Measurements from ENCODE around the gene SLC34A1.

The SLC34A1 gene

DNA sequence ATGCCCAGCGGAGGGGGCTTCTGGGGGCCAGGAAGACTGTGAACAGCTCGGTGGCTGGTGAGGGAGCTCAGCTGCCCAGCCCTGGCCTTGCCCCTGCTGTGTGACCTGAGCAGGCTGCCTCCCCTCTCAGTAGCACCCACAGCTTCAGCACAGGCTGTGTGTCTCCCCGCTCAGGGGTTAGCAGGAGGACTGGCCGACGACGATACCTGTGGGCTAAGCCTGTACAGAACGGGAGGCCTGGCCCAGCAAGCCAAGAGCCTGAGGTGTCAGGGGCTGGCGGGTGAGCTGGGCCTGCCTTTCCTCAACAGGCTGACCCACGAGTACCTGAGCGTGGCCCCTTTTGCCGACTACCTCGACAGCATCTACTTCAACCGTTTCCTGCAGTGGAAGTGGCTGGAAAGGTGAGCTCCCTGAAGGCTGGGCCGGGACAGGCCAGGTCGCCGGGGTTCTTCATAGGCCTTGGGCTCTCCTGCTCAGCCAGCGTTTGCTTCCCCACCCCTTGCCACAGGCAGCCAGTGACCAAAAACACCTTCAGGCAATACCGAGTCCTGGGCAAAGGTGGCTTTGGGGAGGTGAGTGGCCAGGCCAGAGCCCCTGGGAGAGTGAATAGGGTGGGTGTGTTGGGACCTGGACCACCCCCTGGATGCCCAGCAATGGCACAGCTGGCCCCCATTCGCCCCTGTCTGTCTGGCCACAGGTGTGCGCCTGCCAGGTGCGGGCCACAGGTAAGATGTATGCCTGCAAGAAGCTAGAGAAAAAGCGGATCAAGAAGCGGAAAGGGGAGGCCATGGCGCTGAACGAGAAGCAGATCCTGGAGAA lies 48.8 kb downstream of the SLC34A1 start:
- no peak for DNase-seq (ENCODE audit: extremely low read depth, low read depth)
- no peak for TF ChIP-seq CTCF (IDR thresholded peaks at IDR 0.05; ENCODE audit: low read depth, low read length)

DNA sequence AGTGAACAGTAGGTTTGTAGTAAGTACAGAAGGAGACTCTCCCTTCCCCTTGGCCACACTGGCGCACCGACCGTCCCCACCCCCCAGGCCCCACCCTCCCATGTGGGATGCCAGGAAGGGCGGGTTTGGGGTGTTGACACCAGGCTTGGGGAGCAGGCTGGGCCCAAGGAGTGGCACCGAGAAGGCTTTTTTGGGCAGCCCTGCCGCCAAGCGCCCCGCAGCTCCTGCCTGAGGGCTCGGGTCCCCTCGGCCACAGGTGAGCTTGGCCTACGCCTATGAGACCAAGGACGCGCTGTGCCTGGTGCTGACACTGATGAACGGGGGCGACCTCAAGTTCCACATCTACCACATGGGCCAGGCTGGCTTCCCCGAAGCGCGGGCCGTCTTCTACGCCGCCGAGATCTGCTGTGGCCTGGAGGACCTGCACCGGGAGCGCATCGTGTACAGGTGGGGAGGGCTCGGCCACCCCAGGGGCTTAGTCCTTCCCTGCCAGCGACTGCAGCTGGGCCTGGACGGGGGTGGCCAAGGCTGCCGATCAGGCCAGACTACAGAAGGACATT lies 49.5 kb downstream of the SLC34A1 start:
- DNase-seq (ENCODE audit: extremely low read depth, low read depth) = no peak

GRCh38 chr5:177434437-177434836 lies 50.2 kb downstream of the SLC34A1 start:
- no peak for TF ChIP-seq CTCF (IDR thresholded peaks at IDR 0.05; ENCODE audit: low read depth, low read length)
- DNase-seq (ENCODE audit: extremely low read depth, low read depth) = no peak

More for the DNA sequence above, 49.5 kb downstream of the SLC34A1 start:
- no peak for TF ChIP-seq CTCF (IDR thresholded peaks at IDR 0.05; ENCODE audit: low read depth, low read length)

- TF ChIP-seq CTCF (IDR thresholded peaks at IDR 0.05; ENCODE audit: low read depth, low read length) = no peak
Observed at GRCh38 chr5:177434942-177435738, 50.9 kb downstream of the SLC34A1 start.

GRCh38 chr5:177435847-177436536 lies 51.8 kb downstream of the SLC34A1 start:
- TF ChIP-seq CTCF (IDR thresholded peaks at IDR 0.05; ENCODE audit: low read depth, low read length) = no peak
- no peak for DNase-seq (ENCODE audit: extremely low read depth, low read depth)

More at GRCh38 chr5:177434942-177435738, 50.9 kb downstream of the SLC34A1 start:
- DNase-seq (ENCODE audit: extremely low read depth, low read depth) = no peak

DNA sequence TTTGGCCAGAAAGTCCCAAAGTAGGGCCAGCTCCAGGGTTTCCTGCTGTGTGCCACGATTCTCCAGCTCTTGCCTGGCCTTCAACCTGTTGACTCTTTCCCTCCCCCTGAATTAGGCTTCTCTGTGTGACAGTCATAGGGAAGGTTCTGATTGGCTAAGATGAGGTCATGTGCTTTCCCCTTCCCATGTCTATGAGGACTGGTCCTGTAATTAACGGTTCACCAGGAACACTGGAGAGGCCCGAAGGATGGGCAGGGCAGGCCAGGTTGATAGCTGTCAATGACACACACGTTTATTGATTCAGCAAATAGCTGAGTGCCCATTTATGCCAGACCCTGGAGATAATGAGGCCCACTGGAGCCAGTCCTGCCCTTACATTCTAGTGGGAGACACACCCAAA lies 53.4 kb downstream of the SLC34A1 start:
- no peak for TF ChIP-seq CTCF (IDR thresholded peaks at IDR 0.05; ENCODE audit: low read depth, low read length)
- no peak for DNase-seq (ENCODE audit: extremely low read depth, low read depth)

Data from AG09319 (cell line).